ENCODE measurements around the gene C2orf49. TPM values are rescaled to one million over a fixed set of nuclear protein-coding genes. Genes with fewer than 3 reads are reported as not detected.

The C2orf49 gene
- total RNA-seq, 5 donors from 2014 or later (not counting 1 experiment from before 2014, with no cell fraction given): 19.3 to 27.1 (median 21.4) TPM

DNA sequence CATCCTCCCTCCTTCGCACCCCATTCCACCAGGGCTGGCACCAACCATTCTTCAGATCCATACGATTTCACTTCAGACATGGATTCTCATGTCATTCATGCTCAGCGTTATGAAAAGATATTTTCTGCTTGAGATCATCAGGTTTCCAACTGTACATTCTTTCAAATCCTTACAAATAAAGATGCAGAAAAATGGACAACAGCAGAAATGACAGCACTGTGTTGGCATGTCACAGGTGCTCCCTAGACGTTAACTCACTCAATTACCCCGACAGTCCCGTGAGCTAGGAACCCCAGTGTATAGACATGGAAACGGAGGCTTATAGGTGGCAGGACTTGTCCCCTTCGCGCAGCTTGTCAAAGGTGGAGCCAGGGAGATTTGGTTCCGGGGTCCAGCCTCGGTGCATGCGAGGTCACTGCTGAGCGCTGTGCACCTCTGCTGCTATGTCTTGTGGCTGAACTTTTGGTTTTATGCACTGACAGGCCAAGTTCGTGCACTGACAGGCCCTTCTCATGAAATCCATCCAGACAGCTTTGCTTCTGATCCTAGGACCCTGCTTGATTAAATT is 43.8 kb downstream of the C2orf49 start:
- 89% methylated on average over 13 of the region's 14 CpGs for WGBS (ENCODE audit: insufficient coverage)
- H3K27me3 ChIP-seq (replicated peaks in 1 of 2; ENCODE audit: control insufficient read depth in 2 of 2, extremely low read depth in 1 of 2, insufficient read depth in 2 of 2, low read length in 1 of 2): no peaks in the 10 kb centered on the region
- ChIA-PET POLR2A (no interaction called here), CTCF (interaction anchor here in 1 of 2 donors (0.8 kb wide), 1 partner anchor 140 kb away, joined by 3 read pairs; no protein-coding TSS in a partner anchor)
- H3K27me3 Mint-ChIP-seq: no peaks in the 10 kb centered on the region
- H3K9me3 ChIP-seq: no peaks in the 10 kb centered on the region
- peaks cover 0 to 4% (median 3%) of the 10 kb centered on the region in 3 donors for H3K4me1 Mint-ChIP-seq
- no peak overlapping the region for H3K4me3 ChIP-seq (ENCODE audit: control insufficient read depth in 1 of 2, extremely low read depth in 1 of 2, low read length in 1 of 2)
- H3K27ac Mint-ChIP-seq: peak overlapping the region in 1 of 2 donors; percentile 58
- no peak overlapping the region for H3K27ac ChIP-seq (ENCODE audit: low read length)
- DNase-seq (no peak), ATAC-seq (replicated peaks in 1 of 4) (no peak)
- no peak overlapping the region for H3K4me3 Mint-ChIP-seq
- H3K9me3 Mint-ChIP-seq: no peaks in the 10 kb centered on the region
- H3K36me3 Mint-ChIP-seq: no peaks in the 10 kb centered on the region
- H3K36me3 ChIP-seq (ENCODE audit: control insufficient read depth in 2 of 2, extremely low read depth in 1 of 2, insufficient read depth in 1 of 2, low read length in 1 of 2): peaks cover 2 to 3% of the 10 kb centered on the region in 2 donors
- H3K4me1 ChIP-seq (ENCODE audit: control insufficient read depth in 1 of 2, extremely low read depth in 1 of 2, insufficient read depth in 2 of 2, low read length in 2 of 2): no peaks in the 10 kb centered on the region

GRCh38 chr2:105382177-105382576 is 44.8 kb downstream of the C2orf49 start:
- Mint-ChIP-seq H3K4me3 (no peak overlapping the region), H3K27ac (no peak overlapping the region), H3K4me1 (peaks cover 0 to 4% (median 3%) of the 10 kb centered on the region in 3 donors), H3K27me3 (no peaks in the 10 kb centered on the region), H3K36me3 (no peaks in the 10 kb centered on the region), H3K9me3 (no peaks in the 10 kb centered on the region)
- H3K27me3 ChIP-seq (replicated peaks in 1 of 2; ENCODE audit: control insufficient read depth in 2 of 2, extremely low read depth in 1 of 2, insufficient read depth in 2 of 2, low read length in 1 of 2): no peaks in the 10 kb centered on the region
- 93% methylated on average over 2 of the region's 5 CpGs for WGBS (ENCODE audit: insufficient coverage)
- DNase-seq (no peak), ATAC-seq (replicated peaks in 1 of 4) (no peak)
- no peak overlapping the region for H3K4me3 ChIP-seq (ENCODE audit: control insufficient read depth in 1 of 2, extremely low read depth in 1 of 2, low read length in 1 of 2)
- H3K9me3 ChIP-seq: no peaks in the 10 kb centered on the region
- H3K27ac ChIP-seq (ENCODE audit: low read length): no peak overlapping the region
- POLR2A ChIA-PET: no interaction called here
- no peaks in the 10 kb centered on the region for H3K4me1 ChIP-seq (ENCODE audit: control insufficient read depth in 1 of 2, extremely low read depth in 1 of 2, insufficient read depth in 2 of 2, low read length in 2 of 2)
- H3K36me3 ChIP-seq (ENCODE audit: control insufficient read depth in 2 of 2, extremely low read depth in 1 of 2, insufficient read depth in 1 of 2, low read length in 1 of 2): peaks cover 3% of the 10 kb centered on the region in 2 donors
- CTCF ChIA-PET: no interaction called here

GRCh38 chr2:105383432-105384166 is 46.3 kb downstream of the C2orf49 start:
- CTCF ChIA-PET: no interaction called here
- no peaks in the 10 kb centered on the region for H3K36me3 Mint-ChIP-seq
- H3K9me3 Mint-ChIP-seq: no peaks in the 10 kb centered on the region
- ATAC-seq (replicated peaks in 1 of 4) (no peak), DNase-seq (no peak)
- Histone ChIP-seq H3K36me3 (ENCODE audit: control insufficient read depth in 2 of 2, extremely low read depth in 1 of 2, insufficient read depth in 1 of 2, low read length in 1 of 2) (peaks cover 3% of the 10 kb centered on the region in 2 donors), H3K4me1 (ENCODE audit: control insufficient read depth in 1 of 2, extremely low read depth in 1 of 2, insufficient read depth in 2 of 2, low read length in 2 of 2) (no peaks in the 10 kb centered on the region), H3K27me3 (replicated peaks in 1 of 2; ENCODE audit: control insufficient read depth in 2 of 2, extremely low read depth in 1 of 2, insufficient read depth in 2 of 2, low read length in 1 of 2) (no peaks in the 10 kb centered on the region), H3K4me3 (ENCODE audit: control insufficient read depth in 1 of 2, extremely low read depth in 1 of 2, low read length in 1 of 2) (no peak overlapping the region), H3K27ac (ENCODE audit: low read length) (no peak overlapping the region), H3K9me3 (no peaks in the 10 kb centered on the region)
- POLR2A ChIA-PET: no interaction called here
- peaks cover 0 to 4% (median 3%) of the 10 kb centered on the region in 3 donors for H3K4me1 Mint-ChIP-seq
- H3K27me3 Mint-ChIP-seq: no peaks in the 10 kb centered on the region
- H3K27ac Mint-ChIP-seq: no peak overlapping the region
- no peak overlapping the region for H3K4me3 Mint-ChIP-seq
- WGBS (ENCODE audit: insufficient coverage): 81% methylated on average over 8 of the region's 8 CpGs

- Histone ChIP-seq H3K36me3 (ENCODE audit: control insufficient read depth in 2 of 2, extremely low read depth in 1 of 2, insufficient read depth in 1 of 2, low read length in 1 of 2) (peaks cover 3% of the 10 kb centered on the region in 2 donors), H3K27me3 (replicated peaks in 1 of 2; ENCODE audit: control insufficient read depth in 2 of 2, extremely low read depth in 1 of 2, insufficient read depth in 2 of 2, low read length in 1 of 2) (no peaks in the 10 kb centered on the region), H3K27ac (ENCODE audit: low read length) (no peak overlapping the region), H3K9me3 (no peaks in the 10 kb centered on the region), H3K4me1 (ENCODE audit: control insufficient read depth in 1 of 2, extremely low read depth in 1 of 2, insufficient read depth in 2 of 2, low read length in 2 of 2) (no peaks in the 10 kb centered on the region), H3K4me3 (ENCODE audit: control insufficient read depth in 1 of 2, extremely low read depth in 1 of 2, low read length in 1 of 2) (no peak overlapping the region)
- Mint-ChIP-seq H3K4me3 (no peak overlapping the region), H3K27me3 (no peaks in the 10 kb centered on the region), H3K27ac (no peak overlapping the region), H3K9me3 (no peaks in the 10 kb centered on the region), H3K4me1 (peaks cover 0 to 4% (median 3%) of the 10 kb centered on the region in 3 donors), H3K36me3 (no peaks in the 10 kb centered on the region)
- WGBS (ENCODE audit: insufficient coverage): 96% methylated on average over 3 of the region's 7 CpGs
- DNase-seq: no peak
- ATAC-seq (replicated peaks in 1 of 4): no peak
- ChIA-PET CTCF (no interaction called here), POLR2A (no interaction called here)
Observed at GRCh38 chr2:105384216-105384615, 46.9 kb downstream of the C2orf49 start.

GRCh38 chr2:105384861-105385260 is 47.5 kb downstream of the C2orf49 start:
- no peaks in the 10 kb centered on the region for H3K27me3 ChIP-seq (replicated peaks in 1 of 2; ENCODE audit: control insufficient read depth in 2 of 2, extremely low read depth in 1 of 2, insufficient read depth in 2 of 2, low read length in 1 of 2)
- Mint-ChIP-seq H3K4me1 (peaks cover 0 to 4% (median 3%) of the 10 kb centered on the region in 3 donors), H3K27me3 (no peaks in the 10 kb centered on the region), H3K27ac (no peak overlapping the region), H3K4me3 (no peak overlapping the region), H3K36me3 (no peaks in the 10 kb centered on the region), H3K9me3 (no peaks in the 10 kb centered on the region)
- ATAC-seq (replicated peaks in 1 of 4) (no peak), DNase-seq (no peak)
- WGBS (ENCODE audit: insufficient coverage): 76% methylated on average over 2 of the region's 5 CpGs
- peaks cover 3% of the 10 kb centered on the region in 2 donors for H3K36me3 ChIP-seq (ENCODE audit: control insufficient read depth in 2 of 2, extremely low read depth in 1 of 2, insufficient read depth in 1 of 2, low read length in 1 of 2)
- POLR2A ChIA-PET: no interaction called here
- no peaks in the 10 kb centered on the region for H3K4me1 ChIP-seq (ENCODE audit: control insufficient read depth in 1 of 2, extremely low read depth in 1 of 2, insufficient read depth in 2 of 2, low read length in 2 of 2)
- CTCF ChIA-PET: no interaction called here
- H3K4me3 ChIP-seq (ENCODE audit: control insufficient read depth in 1 of 2, extremely low read depth in 1 of 2, low read length in 1 of 2): no peak overlapping the region
- H3K9me3 ChIP-seq: no peaks in the 10 kb centered on the region
- H3K27ac ChIP-seq (ENCODE audit: low read length): no peak overlapping the region

GRCh38 chr2:105385731-105386540 is 48.6 kb downstream of the C2orf49 start:
- Mint-ChIP-seq H3K9me3 (no peaks in the 10 kb centered on the region), H3K36me3 (no peaks in the 10 kb centered on the region), H3K27ac (no peak overlapping the region), H3K4me1 (peaks cover 0 to 1% (median 0%) of the 10 kb centered on the region in 3 donors), H3K4me3 (no peak overlapping the region), H3K27me3 (no peaks in the 10 kb centered on the region)
- Histone ChIP-seq H3K4me3 (ENCODE audit: control insufficient read depth in 1 of 2, extremely low read depth in 1 of 2, low read length in 1 of 2) (no peak overlapping the region), H3K27ac (ENCODE audit: low read length) (no peak overlapping the region), H3K4me1 (ENCODE audit: control insufficient read depth in 1 of 2, extremely low read depth in 1 of 2, insufficient read depth in 2 of 2, low read length in 2 of 2) (no peaks in the 10 kb centered on the region), H3K27me3 (replicated peaks in 1 of 2; ENCODE audit: control insufficient read depth in 2 of 2, extremely low read depth in 1 of 2, insufficient read depth in 2 of 2, low read length in 1 of 2) (no peaks in the 10 kb centered on the region), H3K9me3 (no peaks in the 10 kb centered on the region), H3K36me3 (ENCODE audit: control insufficient read depth in 2 of 2, extremely low read depth in 1 of 2, insufficient read depth in 1 of 2, low read length in 1 of 2) (peaks cover 3% of the 10 kb centered on the region in 2 donors)
- WGBS (ENCODE audit: insufficient coverage): 91% methylated on average over 14 of the region's 20 CpGs
- DNase-seq (no peak), ATAC-seq (replicated peaks in 1 of 4) (no peak)
- ChIA-PET CTCF (no interaction called here), POLR2A (no interaction called here)
